ENCODE measurements around the gene KCTD16.

DNA sequence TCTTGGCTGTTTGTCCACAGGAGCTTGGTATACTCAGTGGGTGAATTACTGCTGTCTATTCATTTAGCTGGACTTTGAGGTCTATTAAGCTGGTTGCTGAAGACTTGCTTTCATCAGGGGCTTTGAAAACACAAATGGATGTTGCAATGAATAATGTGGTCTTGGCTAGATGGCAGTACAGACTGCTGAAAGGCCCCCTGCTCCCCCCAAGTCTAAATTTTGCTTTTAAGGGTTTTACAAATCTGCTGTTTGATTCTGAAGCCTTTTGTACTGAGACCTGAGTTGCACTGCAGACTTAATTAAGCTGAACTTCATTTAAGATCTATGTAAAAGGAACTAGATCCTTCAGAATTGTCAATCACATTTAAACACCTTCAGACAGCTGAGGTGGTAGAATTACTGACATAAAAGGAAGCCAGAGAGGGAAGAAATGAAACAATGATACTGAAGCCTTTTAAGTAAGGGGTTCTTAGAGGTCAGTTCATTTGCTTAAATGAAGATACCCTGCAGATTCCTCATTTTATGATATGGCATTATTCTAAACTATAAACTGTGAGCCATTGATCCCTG is 37.3 kb downstream of the KCTD16 start:
- TF ChIP-seq, protein P1, sequence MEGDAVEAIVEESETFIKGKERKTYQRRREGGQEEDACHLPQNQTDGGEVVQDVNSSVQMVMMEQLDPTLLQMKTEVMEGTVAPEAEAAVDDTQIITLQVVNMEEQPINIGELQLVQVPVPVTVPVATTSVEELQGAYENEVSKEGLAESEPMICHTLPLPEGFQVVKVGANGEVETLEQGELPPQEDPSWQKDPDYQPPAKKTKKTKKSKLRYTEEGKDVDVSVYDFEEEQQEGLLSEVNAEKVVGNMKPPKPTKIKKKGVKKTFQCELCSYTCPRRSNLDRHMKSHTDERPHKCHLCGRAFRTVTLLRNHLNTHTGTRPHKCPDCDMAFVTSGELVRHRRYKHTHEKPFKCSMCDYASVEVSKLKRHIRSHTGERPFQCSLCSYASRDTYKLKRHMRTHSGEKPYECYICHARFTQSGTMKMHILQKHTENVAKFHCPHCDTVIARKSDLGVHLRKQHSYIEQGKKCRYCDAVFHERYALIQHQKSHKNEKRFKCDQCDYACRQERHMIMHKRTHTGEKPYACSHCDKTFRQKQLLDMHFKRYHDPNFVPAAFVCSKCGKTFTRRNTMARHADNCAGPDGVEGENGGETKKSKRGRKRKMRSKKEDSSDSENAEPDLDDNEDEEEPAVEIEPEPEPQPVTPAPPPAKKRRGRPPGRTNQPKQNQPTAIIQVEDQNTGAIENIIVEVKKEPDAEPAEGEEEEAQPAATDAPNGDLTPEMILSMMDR (IDR thresholded peaks at IDR 0.05) = peak in 3 of 7 experiments; percentile 12 to 40 (median 40)
- no peak for TF ChIP-seq POLR2A (IDR thresholded peaks at IDR 0.05)

All from body of pancreas (tissue), 4 donors.